B cell (primary cell): ENCODE data around the gene COL2A1. TPM values are rescaled to one million over a fixed set of nuclear protein-coding genes. Genes with fewer than 3 reads are reported as not detected.

Experiments
- ATAC-seq: fragments of 200-7000 bp; cut with Tn5 transposase; one replicate; pipeline ENCODE4 v1.10.0; 2021; ENCODE audit warnings: low read depth, mild to moderate bottlenecking, moderate number of reproducible peaks, moderate library complexity
- CTCF ChIA-PET: fragments of 350-600 bp; sonication (Branson Sonifier 250); formaldehyde crosslinking; loops from one replicate; lab custom pipeline; 2021; ENCODE audit warnings: antibody characterized with exemption, inconsistent platforms; lab: Charles Lee
- POLR2A ChIA-PET: fragments of 350-600 bp; sonication (Branson Sonifier 250); formaldehyde crosslinking; loops from one replicate; lab custom pipeline; 2021; ENCODE audit warnings: antibody characterized with exemption; lab: Charles Lee
- DNase-seq: peaks from one replicate; pipeline ENCODE4 v3.0.0; 2013
- H2AFZ ChIP-seq: 2 replicates; pipeline ENCODE4 v1.6.1; 2012; ENCODE audit warnings: mild to moderate bottlenecking, low read depth, low read length; ENCODE audit not compliant: insufficient read depth, poor library complexity, severe bottlenecking
- H3K27ac ChIP-seq, 2 donors: 1 replicate in 1 of 2; 2 replicates in 1 of 2; pipeline ENCODE4 v1.5.1; 2012 to 2013; ENCODE audit warnings: low read length in 2 of 2, mild to moderate bottlenecking in 2 of 2, moderate library complexity in 1 of 2
- H3K27me3 ChIP-seq, 4 experiments: fragments of 200-600 bp in 1 of 4; sonication (generic) in 1 of 4; replicated peaks in 1 of 4; 1 replicate in 2 of 4; 2 replicates in 2 of 4; pipeline versions ENCODE4 v1.6.1 to v1.7.0; 2013 to 2016; ENCODE audit warnings: low read length in 3 of 4, mild to moderate bottlenecking in 2 of 4, mixed read lengths in 1 of 4, moderate library complexity in 1 of 4; ENCODE audit not compliant: insufficient read depth in 4 of 4, control insufficient read depth in 3 of 4; ENCODE audit errors: control extremely low read depth in 1 of 4
- H3K36me3 ChIP-seq, 2 experiments: replicated peaks in 1 of 2; 1 replicate in 1 of 2; 2 replicates in 1 of 2; pipeline versions ENCODE4 v1.6.1 to v1.7.1; 2013; ENCODE audit warnings: low read length in 1 of 2; ENCODE audit not compliant: insufficient read depth in 2 of 2, control insufficient read depth in 1 of 2; ENCODE audit errors: control extremely low read depth in 1 of 2, extremely low read depth in 1 of 2
- H3K4me1 ChIP-seq, 2 donors: fragments of 200-600 bp in 1 of 2; sonication (generic) in 1 of 2; 1 replicate in 1 of 2; 2 replicates in 1 of 2; pipeline versions ENCODE4 v1.5.1 to v1.6.1; 2013 to 2017; ENCODE audit warnings: low read length in 2 of 2; ENCODE audit not compliant: control insufficient read depth in 2 of 2, insufficient read depth in 2 of 2
- H3K4me2 ChIP-seq: replicated peaks from 2 replicates; pipeline ENCODE3; 2012; ENCODE audit warnings: mild to moderate bottlenecking, low read depth, low read length; ENCODE audit not compliant: poor library complexity, severe bottlenecking
- H3K4me3 ChIP-seq, 5 experiments: fragments of 200-600 bp in 1 of 5; sonication (generic) in 1 of 5; 1 replicate in 3 of 5; 2 replicates in 2 of 5; pipeline versions ENCODE4 v1.5.1 to v1.7.0; 2011 to 2016; ENCODE audit warnings: low read length in 4 of 5, mild to moderate bottlenecking in 4 of 5, low read depth in 2 of 5, control low read depth in 1 of 5, moderate library complexity in 1 of 5; ENCODE audit not compliant: insufficient read depth in 1 of 5; ENCODE audit errors: control extremely low read depth in 1 of 5, extremely low read depth in 1 of 5
- H3K79me2 ChIP-seq: fragments of 200-600 bp; sonication (generic); one replicate; pipeline ENCODE4 v1.6.0; 2016; ENCODE audit warnings: low read length; ENCODE audit not compliant: control insufficient read depth, insufficient read depth
- H3K9ac ChIP-seq: fragments of 200-600 bp; sonication (generic); 2 replicates; pipeline ENCODE4 v1.6.1; 2017; ENCODE audit warnings: mild to moderate bottlenecking, low read length, moderate library complexity
- H3K9me3 ChIP-seq, 3 donors: one replicate each; pipeline versions ENCODE4 v1.6.1 to v1.7.1; 2013; ENCODE audit warnings: low read length in 2 of 3; ENCODE audit not compliant: control insufficient read depth in 2 of 3, insufficient read depth in 1 of 3; ENCODE audit errors: control extremely low read depth in 1 of 3
- H4K20me1 ChIP-seq: 2 replicates; pipeline ENCODE4 v1.6.0; 2012; ENCODE audit warnings: mild to moderate bottlenecking, low read length; ENCODE audit not compliant: insufficient read depth, control insufficient read depth, poor library complexity, severe bottlenecking
- H3K27ac Mint-ChIP-seq: one replicate; pipeline ENCODE4 v1.8.0; 2021; ENCODE audit warnings: mixed read lengths
- H3K27me3 Mint-ChIP-seq: one replicate; pipeline ENCODE4 v1.8.0; 2021; ENCODE audit warnings: mixed read lengths
- H3K4me1 Mint-ChIP-seq: one replicate; pipeline ENCODE4 v1.8.0; 2021; ENCODE audit warnings: mixed read lengths
- H3K4me3 Mint-ChIP-seq: one replicate; pipeline ENCODE4 v1.8.0; 2021; ENCODE audit warnings: mixed read lengths
- H3K9me3 Mint-ChIP-seq: one replicate; pipeline ENCODE4 v1.8.0; 2022; ENCODE audit warnings: mixed read lengths; ENCODE audit not compliant: insufficient read depth
- CTCF ChIP-seq: fragments of 200-600 bp; IDR thresholded peaks from one replicate; pipeline ENCODE4 v1.8.0; 2022; ENCODE audit warnings: antibody characterized with exemption, mild to moderate bottlenecking
- EZH2 ChIP-seq: IDR thresholded peaks from 2 replicates; pipeline ENCODE4 v1.6.1; 2012; ENCODE audit warnings: borderline replicate concordance, low read depth, mild to moderate bottlenecking, moderate library complexity, low read length; ENCODE audit not compliant: insufficient read depth, poor library complexity, severe bottlenecking
- WGBS: methylation state at CpG from one replicate; pipeline ENCODE4 v1.1.5; 2013; ENCODE audit warnings: missing lambda C conversion rate; ENCODE audit not compliant: insufficient coverage; 5-methylcytosine and 5-hydroxymethylcytosine counted together
- intact Hi-C: fragments of 100-400 bp; cut with micrococcal nuclease; formaldehyde crosslinking; loops from one replicate; pipeline ENCODE4 v1.10.0; 2022
- polyA plus RNA-seq: library from polyadenylated mRNA; depleted of rRNA; stranded (reverse); fragments of >200 nt; gene quantifications from 2 replicates; pipeline ENCODE4 v1.2.3, GENCODE V29; 2012
- total RNA-seq, 2 donors: library from RNA; stranded (reverse); fragments of 120-200 nt in 1 of 2; gene quantifications; 1 replicate in 1 of 2; 2 replicates in 1 of 2; pipeline versions ENCODE4 v1.2.3 to v1.2.4, GENCODE V29; 2013 to 2022

Gene COL2A1
- total and polyA plus RNA-seq, 2 donors (not counting 1 experiment from before 2014, with no cell fraction given) = not detected

GRCh38 chr12:48002414-48002730 is 1.9 kb downstream of the COL2A1 start:
- Histone ChIP-seq H3K79me2 (no peaks in the 10 kb centered on the region), H3K4me1 (peaks cover 46 to 53% of the 10 kb centered on the region in 2 donors), H3K36me3 (no peaks in the 10 kb centered on the region), H3K9me3 (peaks cover 0 to 27% (median 2%) of the 10 kb centered on the region in 3 donors), H3K4me2 (peak overlapping the region; percentile 86), H3K4me3 (peak overlapping the region; percentile 8 to 46 (median 35)), H3K9ac (peak overlapping the region; percentile 47), H4K20me1 (peaks cover 6% of the 10 kb centered on the region), H3K27ac (no peak overlapping the region), H3K27me3 (peaks cover 2 to 84% (median 74%) of the 10 kb centered on the region in 4 experiments), H2AFZ (no peak overlapping the region)
- DNase-seq (no peak), ATAC-seq (no peak)
- TF ChIP-seq EZH2 (peak; percentile 33), CTCF (no peak)
- intact Hi-C loops = no loop called here
- Mint-ChIP-seq H3K27ac (no peak overlapping the region), H3K27me3 (peaks cover 81% of the 10 kb centered on the region), H3K4me1 (peaks cover 34% of the 10 kb centered on the region), H3K9me3 (no peaks in the 10 kb centered on the region), H3K4me3 (peak overlapping the region; percentile 85)
- POLR2A ChIA-PET = no interaction called here
- CTCF ChIA-PET = interaction anchor here (1.3 kb wide), 1 partner anchor 39 kb away, joined by 4 read pairs; the partner anchor contains the start of gene TMEM106C
- 10% methylated on average over 2 of the region's 13 CpGs for WGBS

GRCh38 chr12:48001505-48002413 is 2.5 kb downstream of the COL2A1 start:
- ChIA-PET CTCF (interaction anchor here (1.3 kb wide), 1 partner anchor 38 kb away, joined by 4 read pairs; the partner anchor contains the start of gene TMEM106C), POLR2A (no interaction called here)
- Histone ChIP-seq H3K9ac (peak overlapping the region; percentile 47), H2AFZ (peak overlapping the region; percentile 50), H3K36me3 (no peaks in the 10 kb centered on the region), H3K4me3 (peak overlapping the region; percentile 8 to 46 (median 35)), H3K4me1 (peaks cover 46 to 53% of the 10 kb centered on the region in 2 donors), H3K27ac (no peak overlapping the region), H3K79me2 (no peaks in the 10 kb centered on the region), H4K20me1 (peaks cover 6% of the 10 kb centered on the region), H3K9me3 (peaks cover 0 to 27% (median under 1%) of the 10 kb centered on the region in 3 donors), H3K4me2 (peak overlapping the region; percentile 86), H3K27me3 (peaks cover 0 to 83% (median 71%) of the 10 kb centered on the region in 4 experiments)
- Mint-ChIP-seq H3K27me3 (peaks cover 79% of the 10 kb centered on the region), H3K27ac (no peak overlapping the region), H3K4me3 (peak overlapping the region; percentile 85), H3K4me1 (peaks cover 34% of the 10 kb centered on the region), H3K9me3 (no peaks in the 10 kb centered on the region)
- 5% methylated on average over 55 of the region's 57 CpGs for WGBS
- TF ChIP-seq CTCF = no peak
- TF ChIP-seq EZH2 = peak; percentile 43
- DNase-seq (peak; percentile 56), ATAC-seq (peak; percentile 34)
- intact Hi-C loops = no loop called here
